HG03342 (cell line): ENCODE measurements around the gene C3.
"Not testable (repeated sequence)": the region's sequence is repeated elsewhere in the genome, so short reads cannot be mapped to it uniquely, and the experiment has no call there.

Source experiments
- ATAC-seq: cut with Tn5 transposase; IDR thresholded peaks from one replicate; pipeline ENCODE4 v1.9.1; 2021; ENCODE audit warnings: mild to moderate bottlenecking, moderate library complexity; ENCODE audit not compliant: unreplicated experiment

The C3 gene

GRCh38 chr19:6693056-6693471 is 27.4 kb downstream of the C3 start:
- no peak for ATAC-seq

GRCh38 chr19:6692027-6692426 is 28.4 kb downstream of the C3 start:
- no peak for ATAC-seq

GRCh38 chr19:6691342-6691741 is 29.1 kb downstream of the C3 start:
- ATAC-seq: no peak

- ATAC-seq: no peak
Measured at GRCh38 chr19:6690160-6690885, 30.1 kb downstream of the C3 start.

- no peak for ATAC-seq
Measured at GRCh38 chr19:6687114-6687513, 33.3 kb downstream of the C3 start.

GRCh38 chr19:6686628-6686975 is 33.8 kb downstream of the C3 start:
- ATAC-seq: no peak

GRCh38 chr19:6685962-6686627 is 34.4 kb downstream of the C3 start:
- no peak for ATAC-seq

GRCh38 chr19:6685482-6685881 is 35.0 kb downstream of the C3 start:
- no peak for ATAC-seq

GRCh38 chr19:6683971-6684370 is 36.5 kb downstream of the C3 start:
- ATAC-seq: no peak

GRCh38 chr19:6682607-6683128 is 37.8 kb downstream of the C3 start:
- ATAC-seq: no peak

GRCh38 chr19:6680141-6680540 is 40.3 kb downstream of the C3 start:
- ATAC-seq: no peak

- ATAC-seq: no peak
Measured at GRCh38 chr19:6679139-6679538, 41.3 kb downstream of the C3 start.

GRCh38 chr19:6678690-6679109 is 41.8 kb downstream of the C3 start:
- no peak for ATAC-seq

- no peak for ATAC-seq
Measured at GRCh38 chr19:6677883-6678689, 42.4 kb downstream of the C3 start.

GRCh38 chr19:6677495-6677882 is 43.0 kb downstream of the C3 start:
- no peak for ATAC-seq

- ATAC-seq: no peak
Measured at GRCh38 chr19:6676288-6676687, 44.2 kb downstream of the C3 start.

GRCh38 chr19:6674868-6675305 is 45.6 kb downstream of the C3 start:
- ATAC-seq: peak; percentile 55

- not testable (repeated sequence) for ATAC-seq
Measured at GRCh38 chr19:6674408-6674807, 46.0 kb downstream of the C3 start.

GRCh38 chr19:6672693-6673290 is 47.7 kb downstream of the C3 start:
- no peak for ATAC-seq

- ATAC-seq: no peak
Measured at GRCh38 chr19:6671960-6672359, 48.5 kb downstream of the C3 start.

GRCh38 chr19:6668691-6669090 is 51.8 kb downstream of the C3 start:
- no peak for ATAC-seq
